ENCODE data around the gene CACNG7.

Gene CACNG7, protein sequence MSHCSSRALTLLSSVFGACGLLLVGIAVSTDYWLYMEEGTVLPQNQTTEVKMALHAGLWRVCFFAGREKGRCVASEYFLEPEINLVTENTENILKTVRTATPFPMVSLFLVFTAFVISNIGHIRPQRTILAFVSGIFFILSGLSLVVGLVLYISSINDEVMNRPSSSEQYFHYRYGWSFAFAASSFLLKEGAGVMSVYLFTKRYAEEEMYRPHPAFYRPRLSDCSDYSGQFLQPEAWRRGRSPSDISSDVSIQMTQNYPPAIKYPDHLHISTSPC

DNA sequence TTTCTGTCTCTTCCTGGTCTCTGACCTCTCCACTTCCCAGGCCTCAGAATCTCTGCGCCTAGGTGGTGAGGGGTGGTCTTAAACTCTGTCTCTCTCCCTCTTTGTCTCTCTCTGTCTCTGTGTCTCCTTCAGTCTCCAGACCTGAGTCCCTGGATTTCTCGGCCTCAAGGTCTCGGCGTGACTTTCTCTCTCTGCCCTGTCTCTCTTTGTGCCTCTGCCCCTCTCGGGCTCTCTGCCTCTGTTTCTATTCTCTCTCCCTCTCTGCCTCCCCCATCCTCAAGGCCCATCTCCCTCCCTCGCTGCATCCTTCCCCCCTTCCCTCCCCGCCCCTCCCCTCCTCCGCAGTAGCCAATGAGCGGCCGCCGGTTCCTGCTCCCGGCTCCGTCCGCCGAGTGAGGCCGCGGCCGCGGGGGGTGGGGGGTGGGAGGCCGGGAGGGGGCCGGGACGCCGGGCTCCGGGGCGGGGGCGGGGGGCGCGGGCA is at the start of gene CACNG7:
CACNG7 (plus strand) TSS at position 344 of the 481 bp plus-strand sequence. CDS start 3,554 bp downstream, outside the sequence.
- no peak within 1 kb of the TSS for H3K4me2 ChIP-seq (ENCODE audit: low read length)
- peak within 1 kb of the TSS; percentile 70 for H2AFZ ChIP-seq
- TF ChIP-seq, protein P1, sequence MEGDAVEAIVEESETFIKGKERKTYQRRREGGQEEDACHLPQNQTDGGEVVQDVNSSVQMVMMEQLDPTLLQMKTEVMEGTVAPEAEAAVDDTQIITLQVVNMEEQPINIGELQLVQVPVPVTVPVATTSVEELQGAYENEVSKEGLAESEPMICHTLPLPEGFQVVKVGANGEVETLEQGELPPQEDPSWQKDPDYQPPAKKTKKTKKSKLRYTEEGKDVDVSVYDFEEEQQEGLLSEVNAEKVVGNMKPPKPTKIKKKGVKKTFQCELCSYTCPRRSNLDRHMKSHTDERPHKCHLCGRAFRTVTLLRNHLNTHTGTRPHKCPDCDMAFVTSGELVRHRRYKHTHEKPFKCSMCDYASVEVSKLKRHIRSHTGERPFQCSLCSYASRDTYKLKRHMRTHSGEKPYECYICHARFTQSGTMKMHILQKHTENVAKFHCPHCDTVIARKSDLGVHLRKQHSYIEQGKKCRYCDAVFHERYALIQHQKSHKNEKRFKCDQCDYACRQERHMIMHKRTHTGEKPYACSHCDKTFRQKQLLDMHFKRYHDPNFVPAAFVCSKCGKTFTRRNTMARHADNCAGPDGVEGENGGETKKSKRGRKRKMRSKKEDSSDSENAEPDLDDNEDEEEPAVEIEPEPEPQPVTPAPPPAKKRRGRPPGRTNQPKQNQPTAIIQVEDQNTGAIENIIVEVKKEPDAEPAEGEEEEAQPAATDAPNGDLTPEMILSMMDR (IDR thresholded peaks at IDR 0.05), result no peak
- no peaks in the 10 kb centered on the region for H3K79me2 ChIP-seq
- no peaks in the 10 kb centered on the region for H3K9me3 ChIP-seq (ENCODE audit: control insufficient read depth, low read length)
- no peaks in the 10 kb centered on the region for H3K36me3 ChIP-seq (ENCODE audit: control insufficient read depth, insufficient read depth, low read length)
- peaks cover 9% of the 10 kb centered on the region for H3K4me1 ChIP-seq
- H3K4me3 ChIP-seq (ENCODE audit: low read depth, low read length), result no peak within 1 kb of the TSS
- H3K9ac ChIP-seq, result no peak within 1 kb of the TSS
- no peak within 1 kb of the TSS for H3K27ac ChIP-seq
- H3K27me3 ChIP-seq (ENCODE audit: control insufficient read depth, insufficient read depth, low read length), result peaks cover 7% of the 10 kb centered on the region

DNA sequence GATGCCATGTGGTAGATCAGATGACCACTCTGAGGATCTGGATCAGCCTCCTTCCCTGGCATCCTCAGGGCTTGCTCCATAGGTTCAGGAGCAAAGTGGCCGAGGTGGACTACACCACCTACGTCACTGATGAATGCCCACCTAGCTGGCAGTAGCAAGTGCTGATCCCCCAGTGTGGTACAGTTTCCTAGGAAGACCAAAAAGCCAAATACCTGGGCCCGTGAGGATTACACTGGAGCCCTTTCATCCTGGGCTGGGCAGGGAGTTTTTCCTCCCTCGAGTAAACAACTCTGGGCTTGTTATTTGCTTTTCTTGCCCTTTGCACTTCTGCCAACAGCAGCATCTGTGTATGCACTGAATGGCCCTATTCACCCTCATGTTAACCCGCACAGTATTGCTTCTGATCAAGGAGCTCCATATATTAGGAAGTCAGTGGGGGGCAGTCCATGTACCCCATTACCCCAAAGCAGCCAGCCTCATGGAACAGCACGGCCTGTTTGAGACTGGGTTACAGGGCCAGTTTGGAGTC is 44.7 kb upstream of the CACNG7 start:
- H3K4me3 ChIP-seq (ENCODE audit: low read depth, low read length), result no peak overlapping the region

DNA sequence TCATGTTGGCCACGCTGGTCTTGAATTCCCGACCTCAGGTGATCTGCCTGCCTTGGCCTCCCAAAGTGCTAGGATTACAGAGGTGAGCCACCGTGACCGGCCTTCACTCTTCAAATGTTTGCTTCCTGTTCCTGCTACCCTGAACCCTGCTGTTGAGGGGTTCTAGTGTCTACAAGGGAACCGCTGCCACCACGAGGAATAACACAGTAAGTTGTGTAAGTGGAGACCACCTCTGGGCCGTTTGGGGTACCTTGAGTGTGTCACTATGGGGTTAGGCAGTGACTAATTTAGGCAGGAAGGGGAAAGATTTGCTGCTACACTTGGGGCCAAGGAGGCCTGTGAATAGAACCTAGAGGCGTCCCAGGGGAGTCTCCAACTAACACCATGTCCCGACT is 43.6 kb upstream of the CACNG7 start:
- Histone ChIP-seq H2AFZ (peak overlapping the region; percentile 84), H3K4me2 (ENCODE audit: low read length) (no peak overlapping the region), H3K9me3 (ENCODE audit: control insufficient read depth, low read length) (no peaks in the 10 kb centered on the region), H3K27me3 (ENCODE audit: control insufficient read depth, insufficient read depth, low read length) (no peaks in the 10 kb centered on the region), H3K4me3 (ENCODE audit: low read depth, low read length) (no peak overlapping the region), H3K9ac (no peak overlapping the region), H3K79me2 (no peaks in the 10 kb centered on the region), H3K36me3 (ENCODE audit: control insufficient read depth, insufficient read depth, low read length) (no peaks in the 10 kb centered on the region), H3K4me1 (peaks cover 8% of the 10 kb centered on the region), H3K27ac (peak overlapping the region; percentile 99)
- TF ChIP-seq, protein P1 (IDR thresholded peaks at IDR 0.05), result no peak

More for the DNA sequence above, 44.7 kb upstream of the CACNG7 start:
- no peak overlapping the region for H3K4me2 ChIP-seq (ENCODE audit: low read length)
- no peak overlapping the region for H2AFZ ChIP-seq
- no peaks in the 10 kb centered on the region for H3K79me2 ChIP-seq
- no peak overlapping the region for H3K9ac ChIP-seq
- peaks cover 8% of the 10 kb centered on the region for H3K4me1 ChIP-seq
- H3K27me3 ChIP-seq (ENCODE audit: control insufficient read depth, insufficient read depth, low read length), result no peaks in the 10 kb centered on the region
- TF ChIP-seq, protein P1 (IDR thresholded peaks at IDR 0.05), result no peak
- H3K9me3 ChIP-seq (ENCODE audit: control insufficient read depth, low read length), result no peaks in the 10 kb centered on the region
- H3K27ac ChIP-seq, result no peak overlapping the region
- H3K36me3 ChIP-seq (ENCODE audit: control insufficient read depth, insufficient read depth, low read length), result no peaks in the 10 kb centered on the region

DNA sequence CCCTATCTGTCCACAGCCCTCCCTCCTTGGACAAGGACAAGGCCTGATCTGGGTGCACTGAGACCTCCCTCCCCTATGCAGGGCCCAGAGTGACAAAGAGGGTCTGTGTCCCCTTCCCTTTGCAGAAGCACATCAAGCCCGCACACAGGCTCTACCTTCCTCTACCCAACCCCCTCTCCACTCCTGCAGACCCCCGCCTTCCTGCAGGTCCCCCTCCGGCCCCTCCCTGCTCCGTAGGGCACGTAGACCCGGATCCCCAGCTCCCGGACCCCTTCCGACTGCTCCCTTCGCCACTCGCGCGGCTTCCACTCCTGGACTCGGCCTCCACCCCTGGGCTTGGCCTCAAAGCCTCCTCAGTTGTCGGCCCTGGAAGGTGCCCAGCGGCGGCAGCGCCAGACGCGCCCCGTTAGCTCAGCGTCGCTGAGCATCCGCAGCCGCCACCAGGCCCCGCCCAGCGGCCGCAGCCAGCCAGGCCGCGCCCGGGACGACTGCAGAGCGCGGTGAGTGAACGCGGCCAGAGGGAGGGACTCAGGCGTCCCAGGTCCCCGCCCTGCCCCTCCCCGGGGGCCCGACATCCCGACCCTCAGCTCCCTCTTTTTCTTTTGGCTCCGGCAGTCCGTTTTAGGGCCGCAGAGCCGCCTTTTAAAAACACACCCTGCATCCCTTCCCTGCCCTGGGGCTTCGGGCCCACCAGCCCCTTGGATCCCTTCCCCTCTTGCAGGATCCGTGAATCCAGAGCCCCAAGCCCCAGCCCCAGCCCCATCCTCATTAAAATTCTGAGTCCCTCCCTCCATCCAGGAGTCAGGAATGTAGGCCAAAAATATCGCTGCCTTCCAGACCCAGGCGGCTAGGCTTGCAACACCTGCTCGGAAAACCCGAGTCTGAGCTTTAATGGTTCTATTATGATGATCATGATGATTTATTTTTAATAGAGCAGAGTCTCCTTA is 42.9 kb upstream of the CACNG7 start:
- no peaks in the 10 kb centered on the region for H3K79me2 ChIP-seq
- no peaks in the 10 kb centered on the region for H3K27me3 ChIP-seq (ENCODE audit: control insufficient read depth, insufficient read depth, low read length)
- H3K9ac ChIP-seq, result peak overlapping the region; percentile 32
- H2AFZ ChIP-seq, result peak overlapping the region; percentile 84
- TF ChIP-seq, protein P1 (IDR thresholded peaks at IDR 0.05), result no peak
- H3K4me1 ChIP-seq, result peaks cover 8% of the 10 kb centered on the region
- H3K9me3 ChIP-seq (ENCODE audit: control insufficient read depth, low read length), result no peaks in the 10 kb centered on the region
- peak overlapping the region; percentile 90 for H3K4me3 ChIP-seq (ENCODE audit: low read depth, low read length)
- no peaks in the 10 kb centered on the region for H3K36me3 ChIP-seq (ENCODE audit: control insufficient read depth, insufficient read depth, low read length)
- peak overlapping the region; percentile 99 for H3K27ac ChIP-seq
- H3K4me2 ChIP-seq (ENCODE audit: low read length), result peak overlapping the region; percentile 99
